ENCODE data around the gene PLXDC2.

The PLXDC2 gene

GRCh38 chr10:20004087-20004523, 187.9 kb downstream of the PLXDC2 start (continued):
- TF ChIP-seq ZNF184 (tag by site-specific recombination; IDR thresholded peaks at IDR 0.05), result no peak
- TF ChIP-seq ZNF518A (tag by site-specific recombination; conservative IDR thresholded peaks at IDR 0.05; ENCODE audit: low read depth), result no peak
- TF ChIP-seq ZNF214 (tag by site-specific recombination; IDR thresholded peaks at IDR 0.05; ENCODE audit: borderline replicate concordance), result no peak
- TF ChIP-seq ZNF488 (tag by site-specific recombination; IDR thresholded peaks at IDR 0.05), result no peak
- no peak for TF ChIP-seq ZNF239 (tag by site-specific recombination; IDR thresholded peaks at IDR 0.05)

- POLR2A ChIA-PET, result no interaction called here
- Histone ChIP-seq H3K4me3 (ENCODE audit: low read depth, low read length) (no peak overlapping the region), H3K4me1 (ENCODE audit: control insufficient read depth, insufficient read depth, low read length) (no peaks in the 10 kb centered on the region), H3K27ac (ENCODE audit: extremely low read depth, low read depth, low read length) (no peak overlapping the region), H3K36me3 (ENCODE audit: control insufficient read depth in 2 of 2, insufficient read depth in 1 of 2, low read length in 2 of 2) (no peaks in the 10 kb centered on the region), H3K9me3 (ENCODE audit: control insufficient read depth, insufficient read depth, low read depth, low read length) (no peaks in the 10 kb centered on the region)
- CTCF ChIA-PET, result no interaction called here
- TF ChIP-seq ZNF843 (tag by site-specific recombination; IDR thresholded peaks at IDR 0.05) (no peak), PRDM10 (tag by site-specific recombination; IDR thresholded peaks at IDR 0.05) (no peak), ZBTB44 (tag by site-specific recombination; IDR thresholded peaks at IDR 0.05) (no peak), ZSCAN30 (tag by site-specific recombination; IDR thresholded peaks at IDR 0.05) (no peak), ZBTB6 (tag by site-specific recombination; IDR thresholded peaks at IDR 0.05) (no peak), ZNF155 (tag by site-specific recombination; IDR thresholded peaks at IDR 0.05) (no peak), ZFP69B (tag by site-specific recombination; IDR thresholded peaks at IDR 0.05) (no peak), ZNF518A (tag by site-specific recombination; conservative IDR thresholded peaks at IDR 0.05; ENCODE audit: low read depth) (no peak), KLF10 (tag by site-specific recombination; IDR thresholded peaks at IDR 0.05) (no peak), ZNF629 (tag by site-specific recombination; IDR thresholded peaks at IDR 0.05) (no peak), ZNF184 (tag by site-specific recombination; IDR thresholded peaks at IDR 0.05) (no peak), GLI2 (tag by site-specific recombination; IDR thresholded peaks at IDR 0.05; ENCODE audit: borderline replicate concordance, low read depth) (no peak), KLF9 (tag by site-specific recombination; IDR thresholded peaks at IDR 0.05; ENCODE audit: low read depth) (no peak), OSR2 (tag by site-specific recombination; IDR thresholded peaks at IDR 0.05) (no peak), HOXD13 (CRISPR knock-in tag; IDR thresholded peaks at IDR 0.05; ENCODE audit: borderline replicate concordance) (no peak), ZNF510 (tag by site-specific recombination; IDR thresholded peaks at IDR 0.05; ENCODE audit: insufficient replicate concordance) (no peak)
Measured at GRCh38 chr10:20005638-20006037, 189.4 kb downstream of the PLXDC2 start.
